ENCODE results near the gene FITM1. TPM values are rescaled to one million over a fixed set of nuclear protein-coding genes. Genes with fewer than 3 reads are reported as not detected.

The FITM1 gene
- total RNA-seq = under 1 TPM; 0.68 to 0.76 TPM
- polyA plus RNA-seq (ENCODE audit: insufficient read length in 6 of 6) = 1 to 10 TPM in 4 of 6 donors, under 1 TPM in 2; 0.77 to 1.5 (median 1.0) TPM
- long read RNA-seq, donor 1 = 0 reads
- long read RNA-seq, donor 2, partial matches to known transcripts = 0 of 1 reads
- long read RNA-seq, donor 2, other reads (novel, unspliced or antisense) = 0 of 1 reads
- long read RNA-seq, donor 3, partial matches to known transcripts = 0 of 1 reads
- long read RNA-seq, donor 3, other reads (novel, unspliced or antisense) = 0 of 1 reads
- long read RNA-seq, donor 4 = 0 reads
- long read RNA-seq, donor 5, partial matches to known transcripts = 0 of 2 reads
- long read RNA-seq, donor 5, other reads (novel, unspliced or antisense) = 0 of 2 reads
- long read RNA-seq, donor 6, partial matches to known transcripts = 0 of 2 reads
- long read RNA-seq, donor 6, other reads (novel, unspliced or antisense) = 0 of 2 reads
- long read RNA-seq, donor 7, partial matches to known transcripts = 0 of 2 reads
- long read RNA-seq, donor 7, other reads (novel, unspliced or antisense) = 0 of 2 reads
- long read RNA-seq, donor 8, partial matches to known transcripts = 0 of 3 reads
- long read RNA-seq, donor 8, other reads (novel, unspliced or antisense) = 0 of 3 reads
- long read RNA-seq, donor 9, partial matches to known transcripts = 0 of 2 reads
- long read RNA-seq, donor 9, other reads (novel, unspliced or antisense) = 0 of 2 reads
- long read RNA-seq, donor 10 = 0 reads
- long read RNA-seq, donor 11, partial matches to known transcripts = 0 of 2 reads
- long read RNA-seq, donor 11, other reads (novel, unspliced or antisense) = 0 of 2 reads
- long read RNA-seq, donor 12, partial matches to known transcripts = 0 of 1 reads
- long read RNA-seq, donor 12, other reads (novel, unspliced or antisense) = 0 of 1 reads

GRCh38 chr14:24130380-24130716, at the start of gene FITM1:
FITM1 (plus strand) TSS chr14:24130659; CDS start chr14:24131564, 905 bp downstream.
- DNase-seq = no peak
- Histone ChIP-seq H3K27me3 (no peaks in the 10 kb centered on the region), H3K4me3 (no peak within 1 kb of the TSS), H3K9me3 (no peaks in the 10 kb centered on the region), H3K4me1 (peaks cover 0 to 4% of the 10 kb centered on the region in 2 donors), H3K36me3 (no peaks in the 10 kb centered on the region), H3K27ac (no peak within 1 kb of the TSS)
- TF ChIP-seq CTCF (IDR thresholded peaks at IDR 0.05) = no peak
- no peak for ATAC-seq
- intact Hi-C loops (cut with DNase I) = no loop called here

GRCh38 chr14:24080888-24081738, 49.3 kb upstream of the FITM1 start:
- H3K27me3 ChIP-seq = peaks cover 0 to 33% of the 10 kb centered on the region in 2 donors
- intact Hi-C loops (cut with DNase I) = no loop called here
- ATAC-seq = peak; percentile 97
- peaks cover 6 to 15% of the 10 kb centered on the region in 2 donors for H3K4me1 ChIP-seq
- H3K36me3 ChIP-seq = no peaks in the 10 kb centered on the region
- no peak for TF ChIP-seq CTCF (IDR thresholded peaks at IDR 0.05)
- H3K4me3 ChIP-seq = peak overlapping the region; percentile 45 to 54
- H3K9me3 ChIP-seq = no peaks in the 10 kb centered on the region
- DNase-seq = peak; percentile 38 to 91 (median 60)
- H3K27ac ChIP-seq = peak overlapping the region; percentile 58 to 65

GRCh38 chr14:24081739-24082211, 48.7 kb upstream of the FITM1 start:
- no peak for DNase-seq
- Histone ChIP-seq H3K27ac (peak overlapping the region; percentile 58 to 65), H3K4me1 (peaks cover 6 to 15% of the 10 kb centered on the region in 2 donors), H3K36me3 (no peaks in the 10 kb centered on the region), H3K9me3 (no peaks in the 10 kb centered on the region), H3K27me3 (peaks cover 0 to 33% of the 10 kb centered on the region in 2 donors), H3K4me3 (peak overlapping the region; percentile 45 to 54)
- intact Hi-C loops (cut with DNase I) = no loop called here
- no peak for TF ChIP-seq CTCF (IDR thresholded peaks at IDR 0.05)
- no peak for ATAC-seq

- DNase-seq (peak in 1 of 4 donors; percentile 43), ATAC-seq (no peak)
- no peaks in the 10 kb centered on the region for H3K36me3 ChIP-seq
- no peak overlapping the region for H3K27ac ChIP-seq
- H3K27me3 ChIP-seq = peaks cover 0 to 33% of the 10 kb centered on the region in 2 donors
- no peak overlapping the region for H3K4me3 ChIP-seq
- no peaks in the 10 kb centered on the region for H3K9me3 ChIP-seq
- peaks cover 6 to 15% of the 10 kb centered on the region in 2 donors for H3K4me1 ChIP-seq
- TF ChIP-seq CTCF (IDR thresholded peaks at IDR 0.05) = no peak
- intact Hi-C loops (cut with DNase I) = no loop called here
Observed at GRCh38 chr14:24082411-24083080, 47.9 kb upstream of the FITM1 start.
